Measurements from ENCODE around the gene ADGRV1. TPM values are rescaled to one million over a fixed set of nuclear protein-coding genes. Genes with fewer than 3 reads are reported as not detected.

Gene ADGRV1
- total RNA-seq, 1 experiment from 2014 or later: 64.8 TPM

- no peak overlapping the region for H3K23ac ChIP-seq (ENCODE audit: insufficient read length, low read depth, low read length)
- H2BK15ac ChIP-seq (ENCODE audit: low read depth, low read length): no peak overlapping the region
- H2BK12ac ChIP-seq (ENCODE audit: insufficient read length, low read depth, low read length): no peak overlapping the region
- H2BK20ac ChIP-seq (ENCODE audit: low read depth, low read length, poor library complexity, severe bottlenecking): no peak overlapping the region
- H3T11ph ChIP-seq (ENCODE audit: low read length): no peak overlapping the region
- no peak overlapping the region for H4K8ac ChIP-seq (replicated peaks; ENCODE audit: insufficient read length, low read depth, low read length)
- no peaks in the 10 kb centered on the region for H3K79me1 ChIP-seq (ENCODE audit: insufficient read depth, low read depth, low read length, poor library complexity, severe bottlenecking)
- no peak overlapping the region for H3K27ac Mint-ChIP-seq
- peaks cover 9 to 12% of the 10 kb centered on the region in 2 experiments; a peak in 3 of 4 replicates for H3K4me1 Mint-ChIP-seq
- H3K4me2 ChIP-seq (ENCODE audit: insufficient read depth, insufficient read length, low read length): no peak overlapping the region
- no peak overlapping the region for H3K4me3 Mint-ChIP-seq
- H3K18ac ChIP-seq (ENCODE audit: insufficient read length, low read depth, low read length): no peak overlapping the region
- peaks cover 3% of the 10 kb centered on the region; the same call in 1 of the 2 replicates for H3K4me1 ChIP-seq (ENCODE audit: insufficient read depth, low read length)
- no peaks in the 10 kb centered on the region for H3K9me3 Mint-ChIP-seq
- H2AK5ac ChIP-seq (ENCODE audit: insufficient read length, low read length): no peak overlapping the region
- no peaks in the 10 kb centered on the region for H3K23me2 ChIP-seq (ENCODE audit: insufficient read length, low read depth, low read length, poor library complexity, severe bottlenecking)
- DNase-seq: no peak
- no peak overlapping the region for H3K27ac ChIP-seq (ENCODE audit: insufficient read length, low read depth, low read length)
- no peak overlapping the region for H4K5ac ChIP-seq (ENCODE audit: insufficient read length, low read depth, low read length)
- H3K27me3 ChIP-seq (ENCODE audit: insufficient read depth, low read length): no peaks in the 10 kb centered on the region
- no peak overlapping the region for H4K91ac ChIP-seq (ENCODE audit: insufficient read length, low read depth, low read length)
- no peaks in the 10 kb centered on the region for H3K9me3 ChIP-seq (ENCODE audit: control insufficient read depth, low read depth, low read length)
- no peaks in the 10 kb centered on the region for H3K79me2 ChIP-seq (ENCODE audit: insufficient read depth, low read length)
- no peak overlapping the region for H3K9ac ChIP-seq (ENCODE audit: extremely low read depth, insufficient read length, low read length)
- H2BK120ac ChIP-seq (ENCODE audit: low read depth, low read length, poor library complexity, severe bottlenecking): no peak overlapping the region
- peaks cover 0 to 4% (median 4%) of the 10 kb centered on the region in 3 experiments; a peak in 2 of 7 replicates for H3K36me3 Mint-ChIP-seq (ENCODE audit: insufficient read depth in 1 of 3, low read depth in 3 of 3)
- H2BK5ac ChIP-seq (ENCODE audit: insufficient read length, low read length): no peak overlapping the region
- no CpG with 5 or more reads among the region's 2 CpGs for WGBS (ENCODE audit: extremely low coverage, insufficient read length, low lambda C conversion rate)
- TF ChIP-seq CTCF (conservative IDR thresholded peaks at IDR 0.05): no peak
- H3K27me3 Mint-ChIP-seq (ENCODE audit: low read depth): no peaks in the 10 kb centered on the region
- H3K56ac ChIP-seq (ENCODE audit: insufficient read length, low read depth, low read length): no peak overlapping the region
- H3K4ac ChIP-seq (ENCODE audit: low read depth, low read length): no peak overlapping the region
- no peak overlapping the region for H2AFZ ChIP-seq (ENCODE audit: low read length)
- no peak overlapping the region for H3K14ac ChIP-seq (ENCODE audit: insufficient read depth, low read length)
- H4K20me1 ChIP-seq (ENCODE audit: control insufficient read depth, insufficient read depth, insufficient read length): no peaks in the 10 kb centered on the region
These were observed 502.5 kb downstream of the ADGRV1 start for GRCh38 chr5:91061094-91061493.

Data from H9 (cell line).